ENCODE results near the gene SHANK3.

GRCh38 chr22:50674130-50674500, 1.5 kb downstream of the SHANK3 start:
- TF ChIP-seq, protein P1, sequence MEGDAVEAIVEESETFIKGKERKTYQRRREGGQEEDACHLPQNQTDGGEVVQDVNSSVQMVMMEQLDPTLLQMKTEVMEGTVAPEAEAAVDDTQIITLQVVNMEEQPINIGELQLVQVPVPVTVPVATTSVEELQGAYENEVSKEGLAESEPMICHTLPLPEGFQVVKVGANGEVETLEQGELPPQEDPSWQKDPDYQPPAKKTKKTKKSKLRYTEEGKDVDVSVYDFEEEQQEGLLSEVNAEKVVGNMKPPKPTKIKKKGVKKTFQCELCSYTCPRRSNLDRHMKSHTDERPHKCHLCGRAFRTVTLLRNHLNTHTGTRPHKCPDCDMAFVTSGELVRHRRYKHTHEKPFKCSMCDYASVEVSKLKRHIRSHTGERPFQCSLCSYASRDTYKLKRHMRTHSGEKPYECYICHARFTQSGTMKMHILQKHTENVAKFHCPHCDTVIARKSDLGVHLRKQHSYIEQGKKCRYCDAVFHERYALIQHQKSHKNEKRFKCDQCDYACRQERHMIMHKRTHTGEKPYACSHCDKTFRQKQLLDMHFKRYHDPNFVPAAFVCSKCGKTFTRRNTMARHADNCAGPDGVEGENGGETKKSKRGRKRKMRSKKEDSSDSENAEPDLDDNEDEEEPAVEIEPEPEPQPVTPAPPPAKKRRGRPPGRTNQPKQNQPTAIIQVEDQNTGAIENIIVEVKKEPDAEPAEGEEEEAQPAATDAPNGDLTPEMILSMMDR (IDR thresholded peaks at IDR 0.05; ENCODE audit: low read depth, low read length) = no peak
- no peak for TF ChIP-seq POLR2A (IDR thresholded peaks at IDR 0.05; ENCODE audit: extremely low read depth, insufficient read length)
- no peak for TF ChIP-seq MAX (IDR thresholded peaks at IDR 0.05; ENCODE audit: low read depth, low read length)
- no peak for TF ChIP-seq MYC (IDR thresholded peaks at IDR 0.05; ENCODE audit: low read depth, low read length)

Data from NB4 (cell line).